SK-N-SH (cell line): ENCODE results near the gene C3orf70. TPM values are rescaled to one million over a fixed set of nuclear protein-coding genes. Genes with fewer than 3 reads are reported as not detected.

Experiments
- CTCF ChIA-PET: fragments of 300-600, 350-600 bp; formaldehyde crosslinking; extraction: SDS; loops from one replicate; lab custom pipeline; 2021; lab: Yijun Ruan, JAX
- POLR2A ChIA-PET: fragments of 350-600 bp; sonication (Branson Sonifier 250); formaldehyde crosslinking; extraction: SDS; loops from one replicate; lab custom pipeline; 2020; ENCODE audit warnings: antibody characterized with exemption, inconsistent platforms; lab: Yijun Ruan, JAX
- DNase-seq: peaks from one replicate; pipeline ENCODE4 v3.0.0; 2012
- H2AFZ ChIP-seq: fragments of 200-600 bp; sonication (generic); 2 replicates; pipeline ENCODE4 v1.8.1; 2016; ENCODE audit warnings: antibody characterized with exemption, mild to moderate bottlenecking, low read depth
- H3F3A ChIP-seq: fragments of 200-600 bp; sonication (generic); replicated peaks from 2 replicates; pipeline ENCODE3; 2016; ENCODE audit warnings: antibody characterized with exemption, mild to moderate bottlenecking; ENCODE audit not compliant: insufficient read depth
- H3K27ac ChIP-seq, 2 experiments: fragments of 200-500 bp in 1 of 2; fragments of 200-600 bp in 1 of 2; sonication (Bioruptor generic) in 1 of 2; sonication (generic), shearing (Covaris generic) in 1 of 2; 2 replicates each; pipeline versions ENCODE4 v1.5.1 to v1.6.1; 2014 to 2016; ENCODE audit warnings: low read depth in 2 of 2, inconsistent platforms in 1 of 2, low read length in 1 of 2, mild to moderate bottlenecking in 1 of 2, mixed read lengths in 1 of 2
- H3K27me3 ChIP-seq: fragments of 200-600 bp; sonication (generic), shearing (Covaris generic); 2 replicates; pipeline ENCODE4 v1.6.1; 2016; ENCODE audit warnings: mixed run types; ENCODE audit not compliant: insufficient read depth
- H3K36me3 ChIP-seq, 2 experiments: fragments of 200-500 bp in 1 of 2; fragments of 200-600 bp in 1 of 2; sonication (Bioruptor generic) in 1 of 2; sonication (generic) in 1 of 2; replicated peaks in 1 of 2; 2 replicates each; pipeline versions ENCODE3 to v1.5.1; 2014 to 2016; ENCODE audit warnings: low read length in 1 of 2, mild to moderate bottlenecking in 1 of 2; ENCODE audit not compliant: insufficient read depth in 2 of 2, control insufficient read depth in 1 of 2
- H3K4me1 ChIP-seq, 2 experiments: fragments of 200-500 bp in 1 of 2; fragments of 200-600 bp in 1 of 2; sonication (Bioruptor generic) in 1 of 2; sonication (generic), shearing (Covaris generic) in 1 of 2; 2 replicates each; pipeline versions ENCODE4 v1.5.1 to v1.6.1; 2014 to 2016; ENCODE audit warnings: low read depth in 1 of 2, low read length in 1 of 2, mixed run types in 1 of 2; ENCODE audit not compliant: insufficient read depth in 2 of 2, control insufficient read depth in 1 of 2
- H3K4me2 ChIP-seq: fragments of 200-600 bp; sonication (generic), shearing (Covaris generic); 2 replicates; pipeline ENCODE4 v1.6.1; 2017; ENCODE audit warnings: mixed run types
- H3K4me3 ChIP-seq, 2 experiments: fragments of 200-500 bp in 1 of 2; fragments of 200-600 bp in 1 of 2; sonication (Bioruptor generic) in 1 of 2; sonication (generic), shearing (Covaris generic) in 1 of 2; 2 replicates each; pipeline versions ENCODE4 v1.5.1 to v1.8.1; 2014 to 2016; ENCODE audit warnings: low read depth in 2 of 2, inconsistent platforms in 1 of 2, low read length in 1 of 2, mild to moderate bottlenecking in 1 of 2, mixed read lengths in 1 of 2, moderate library complexity in 1 of 2
- H3K79me2 ChIP-seq: fragments of 200-600 bp; sonication (generic); 2 replicates; pipeline ENCODE4 v1.8.1; 2017; ENCODE audit warnings: mild to moderate bottlenecking; ENCODE audit not compliant: insufficient read depth
- H3K9ac ChIP-seq: fragments of 200-600 bp; sonication (generic); 2 replicates; pipeline ENCODE4 v1.6.1; 2017; ENCODE audit warnings: mixed run types
- H3K9me2 ChIP-seq: fragments of 200-600 bp; sonication (generic); 2 replicates; pipeline ENCODE4 v1.6.1; 2017; ENCODE audit warnings: mixed run types
- H3K9me3 ChIP-seq: fragments of 200-600 bp; sonication (generic); 2 replicates; pipeline ENCODE4 v1.6.1; 2017; ENCODE audit warnings: mixed run types, mild to moderate bottlenecking, moderate library complexity
- H4K20me1 ChIP-seq: fragments of 200-600 bp; sonication (generic); 2 replicates; pipeline ENCODE4 v1.6.1; 2017; ENCODE audit warnings: mild to moderate bottlenecking, mixed run types; ENCODE audit not compliant: insufficient read depth
- CHD2 ChIP-seq: fragments of 150-350 bp; IDR thresholded peaks from 2 replicates; pipeline ENCODE4 v1.6.1; 2018; ENCODE audit warnings: low read length; ENCODE audit not compliant: partially characterized antibody
- FOSL2 ChIP-seq: IDR thresholded peaks from 2 replicates; pipeline ENCODE4 v1.4.0; 2012; ENCODE audit warnings: low read depth, mild to moderate bottlenecking, moderate library complexity, borderline replicate concordance
- GABPA ChIP-seq: IDR thresholded peaks from 2 replicates; pipeline ENCODE4 v1.4.0; 2012; ENCODE audit warnings: low read depth, mild to moderate bottlenecking
- GATA2 ChIP-seq: sonication (generic); formaldehyde crosslinking; IDR thresholded peaks from 2 replicates; pipeline ENCODE4 v1.5.0; 2020; ENCODE audit warnings: mild to moderate bottlenecking, missing genetic modification reagents
- MEF2A ChIP-seq: IDR thresholded peaks from 2 replicates; pipeline ENCODE4 v1.4.0; 2012; ENCODE audit warnings: low read depth, borderline replicate concordance
- MXI1 ChIP-seq: IDR thresholded peaks from 2 replicates; pipeline ENCODE4 v1.6.1; 2012; ENCODE audit warnings: mild to moderate bottlenecking, low read depth, low read length, improper control_type of control experiment
- NFIC ChIP-seq: IDR thresholded peaks from 2 replicates; pipeline ENCODE4 v1.4.0; 2012; ENCODE audit warnings: borderline replicate concordance
- RCOR1 ChIP-seq: fragments of 150-350 bp; IDR thresholded peaks from 2 replicates; pipeline ENCODE4 v1.6.1; 2017; ENCODE audit warnings: antibody characterized with exemption, low read length
- SIN3A ChIP-seq: IDR thresholded peaks from 2 replicates; pipeline ENCODE4 v1.6.1; 2012; ENCODE audit warnings: low read depth, mild to moderate bottlenecking, low read length, moderate library complexity, borderline replicate concordance
- SMC3 ChIP-seq: IDR thresholded peaks from 2 replicates; pipeline ENCODE4 v1.6.1; 2012; ENCODE audit warnings: low read depth, low read length, improper control_type of control experiment
- TCF12 ChIP-seq: IDR thresholded peaks from 2 replicates; pipeline ENCODE4 v1.4.0; 2012
- WGBS: methylation state at CpG from one replicate; pipeline ENCODE4 v1.1.6; 2017; ENCODE audit warnings: low lambda C conversion rate; 5-methylcytosine and 5-hydroxymethylcytosine counted together
- polyA plus RNA-seq, 3 experiments: library from polyadenylated mRNA; depleted of rRNA; stranded (reverse); fragments of >200 nt; gene quantifications; 2 replicates each; pipeline ENCODE4 v1.2.3, GENCODE V29; 2012
- TF ChIP-seq, protein P1 (sequence below): fragments of 150-350 bp; IDR thresholded peaks from 2 replicates; pipeline ENCODE4 v1.6.1; 2016; ENCODE audit warnings: mild to moderate bottlenecking, low read depth, low read length
- TF ChIP-seq, protein P2 (sequence below): IDR thresholded peaks from 2 replicates; pipeline ENCODE4; 2012
- TF ChIP-seq, protein P3 (sequence below): IDR thresholded peaks from 2 replicates; pipeline ENCODE4 v1.4.0; 2012; ENCODE audit warnings: low read depth, borderline replicate concordance
- TF ChIP-seq, protein P4 (sequence below): IDR thresholded peaks from 2 replicates; pipeline ENCODE4 v1.4.0; 2012; ENCODE audit warnings: low read depth, borderline replicate concordance

Gene C3orf70
- polyA plus RNA-seq, 1 of the 3 experiments (the other 2 are of a cell fraction) = under 0.01 TPM

DNA sequence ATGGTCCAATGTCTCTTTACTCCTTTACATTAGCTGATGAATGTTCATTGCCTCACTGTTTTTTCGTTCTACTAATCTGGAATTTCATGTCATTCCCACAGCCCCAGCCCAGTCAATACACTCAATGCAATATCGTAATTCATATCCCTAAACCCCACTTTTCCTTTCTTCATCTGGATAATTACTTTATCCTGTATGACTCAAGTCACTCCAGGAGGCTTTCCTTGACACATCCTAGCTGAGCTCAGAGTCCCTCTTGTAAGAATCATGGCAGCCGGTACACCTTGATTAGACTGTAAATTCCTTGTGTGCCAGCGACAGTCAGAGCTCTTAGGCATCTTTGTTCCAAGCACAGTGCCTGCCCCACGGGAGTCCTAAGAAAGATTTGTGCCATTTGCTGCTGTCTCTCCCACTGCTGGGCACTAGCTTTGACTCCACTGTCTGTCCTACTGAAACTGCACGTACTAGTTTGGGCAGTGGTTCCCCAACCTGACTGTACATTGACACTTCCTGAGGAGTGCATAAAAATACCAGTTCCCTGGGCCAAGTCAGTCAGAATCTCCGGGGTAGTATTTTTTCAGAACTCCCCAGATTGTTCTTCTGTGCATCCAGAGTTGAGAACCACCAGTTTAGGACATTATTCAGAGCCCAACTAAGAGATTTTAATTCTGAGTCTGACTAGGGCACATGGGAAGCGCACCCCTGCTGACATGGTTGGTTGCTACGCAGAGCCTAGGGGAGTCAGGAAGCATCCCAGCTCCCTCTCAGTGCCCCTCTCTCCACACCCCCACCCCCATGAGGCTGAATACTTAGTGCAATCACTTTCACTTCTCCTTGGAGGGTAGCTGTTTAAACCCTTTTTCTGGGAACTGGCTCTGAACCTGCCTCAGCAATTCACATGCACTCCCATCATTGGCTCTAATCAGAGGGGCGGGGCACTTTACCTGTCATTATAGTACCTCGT, 19.5 kb upstream of the C3orf70 start (continued):
- TF ChIP-seq MXI1 (no peak), NFIC (no peak), RCOR1 (no peak), CHD2 (no peak), SIN3A (no peak)
- TF ChIP-seq, protein P1, sequence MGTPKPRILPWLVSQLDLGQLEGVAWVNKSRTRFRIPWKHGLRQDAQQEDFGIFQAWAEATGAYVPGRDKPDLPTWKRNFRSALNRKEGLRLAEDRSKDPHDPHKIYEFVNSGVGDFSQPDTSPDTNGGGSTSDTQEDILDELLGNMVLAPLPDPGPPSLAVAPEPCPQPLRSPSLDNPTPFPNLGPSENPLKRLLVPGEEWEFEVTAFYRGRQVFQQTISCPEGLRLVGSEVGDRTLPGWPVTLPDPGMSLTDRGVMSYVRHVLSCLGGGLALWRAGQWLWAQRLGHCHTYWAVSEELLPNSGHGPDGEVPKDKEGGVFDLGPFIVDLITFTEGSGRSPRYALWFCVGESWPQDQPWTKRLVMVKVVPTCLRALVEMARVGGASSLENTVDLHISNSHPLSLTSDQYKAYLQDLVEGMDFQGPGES = no peak
- TF ChIP-seq, protein P2, sequence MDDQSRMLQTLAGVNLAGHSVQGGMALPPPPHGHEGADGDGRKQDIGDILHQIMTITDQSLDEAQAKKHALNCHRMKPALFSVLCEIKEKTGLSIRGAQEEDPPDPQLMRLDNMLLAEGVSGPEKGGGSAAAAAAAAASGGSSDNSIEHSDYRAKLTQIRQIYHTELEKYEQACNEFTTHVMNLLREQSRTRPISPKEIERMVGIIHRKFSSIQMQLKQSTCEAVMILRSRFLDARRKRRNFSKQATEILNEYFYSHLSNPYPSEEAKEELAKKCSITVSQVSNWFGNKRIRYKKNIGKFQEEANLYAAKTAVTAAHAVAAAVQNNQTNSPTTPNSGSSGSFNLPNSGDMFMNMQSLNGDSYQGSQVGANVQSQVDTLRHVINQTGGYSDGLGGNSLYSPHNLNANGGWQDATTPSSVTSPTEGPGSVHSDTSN = no peak

DNA sequence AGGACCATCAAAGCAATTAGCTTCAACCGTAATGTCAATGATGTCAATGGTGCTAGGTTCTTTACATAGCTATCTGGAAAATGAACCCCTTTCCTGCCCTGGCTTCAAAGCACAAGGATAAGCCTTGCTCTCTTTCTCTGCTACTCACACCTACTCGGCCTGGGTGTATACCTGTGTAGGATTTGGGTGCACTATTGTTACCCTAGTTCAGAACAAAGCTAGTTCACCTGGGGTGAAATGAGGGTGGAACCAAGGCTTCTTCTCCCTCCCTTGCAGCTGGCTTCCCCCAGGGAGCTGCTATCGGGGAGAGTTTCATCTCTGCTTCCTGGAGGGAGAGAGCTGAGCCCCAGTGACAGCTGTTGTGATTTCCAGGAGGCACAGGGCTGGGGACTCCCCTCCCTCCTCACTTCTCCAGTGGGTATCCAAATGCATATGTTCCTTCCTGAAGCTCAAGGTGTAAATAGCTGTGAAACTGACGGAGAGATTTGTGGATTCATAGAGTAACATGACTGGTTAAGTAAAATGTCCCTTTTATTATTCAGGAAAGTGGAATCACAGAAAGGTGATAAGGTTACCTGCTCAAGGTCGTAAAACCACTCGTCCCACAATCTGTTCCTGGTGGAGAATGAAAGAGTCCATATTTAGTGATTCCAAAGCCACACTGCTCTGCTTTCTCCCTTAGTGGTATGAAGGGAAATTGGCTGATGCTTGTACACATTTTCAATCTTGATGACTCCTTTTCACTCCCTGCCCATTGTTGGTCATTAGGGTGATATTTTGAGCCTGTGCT, 11.8 kb upstream of the C3orf70 start:
- WGBS = 64% methylated on average over 6 of the region's 6 CpGs
- CTCF ChIA-PET = interaction anchor here (0.8 to 2.4 kb wide), 4 partner anchors 8 to 95 kb away, joined by 3 to 6 read pairs (median 4); no protein-coding TSS in a partner anchor
- no peaks in the 10 kb centered on the region for H3F3A ChIP-seq
- POLR2A ChIA-PET = no interaction called here
- H3K4me3 ChIP-seq = no peak overlapping the region
- no peaks in the 10 kb centered on the region for H3K4me1 ChIP-seq
- H3K27me3 ChIP-seq = no peaks in the 10 kb centered on the region; the same call in 1 of the 2 replicates
- DNase-seq = no peak
- H3K9me3 ChIP-seq = no peaks in the 10 kb centered on the region
- H3K4me2 ChIP-seq = no peak overlapping the region
- no peaks in the 10 kb centered on the region for H3K36me3 ChIP-seq
- no peak overlapping the region for H2AFZ ChIP-seq
- H4K20me1 ChIP-seq = no peaks in the 10 kb centered on the region
- TF ChIP-seq, protein P3, sequence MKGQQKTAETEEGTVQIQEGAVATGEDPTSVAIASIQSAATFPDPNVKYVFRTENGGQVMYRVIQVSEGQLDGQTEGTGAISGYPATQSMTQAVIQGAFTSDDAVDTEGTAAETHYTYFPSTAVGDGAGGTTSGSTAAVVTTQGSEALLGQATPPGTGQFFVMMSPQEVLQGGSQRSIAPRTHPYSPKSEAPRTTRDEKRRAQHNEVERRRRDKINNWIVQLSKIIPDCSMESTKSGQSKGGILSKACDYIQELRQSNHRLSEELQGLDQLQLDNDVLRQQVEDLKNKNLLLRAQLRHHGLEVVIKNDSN = no peak
- TF ChIP-seq CHD2 (no peak), SMC3 (no peak), GABPA (no peak), TCF12 (no peak), NFIC (no peak), FOSL2 (no peak), MEF2A (no peak), GATA2 (CRISPR knock-in tag) (no peak)
- TF ChIP-seq, protein P1 = no peak
- TF ChIP-seq, protein P2 = no peak
- TF ChIP-seq, protein P4, sequence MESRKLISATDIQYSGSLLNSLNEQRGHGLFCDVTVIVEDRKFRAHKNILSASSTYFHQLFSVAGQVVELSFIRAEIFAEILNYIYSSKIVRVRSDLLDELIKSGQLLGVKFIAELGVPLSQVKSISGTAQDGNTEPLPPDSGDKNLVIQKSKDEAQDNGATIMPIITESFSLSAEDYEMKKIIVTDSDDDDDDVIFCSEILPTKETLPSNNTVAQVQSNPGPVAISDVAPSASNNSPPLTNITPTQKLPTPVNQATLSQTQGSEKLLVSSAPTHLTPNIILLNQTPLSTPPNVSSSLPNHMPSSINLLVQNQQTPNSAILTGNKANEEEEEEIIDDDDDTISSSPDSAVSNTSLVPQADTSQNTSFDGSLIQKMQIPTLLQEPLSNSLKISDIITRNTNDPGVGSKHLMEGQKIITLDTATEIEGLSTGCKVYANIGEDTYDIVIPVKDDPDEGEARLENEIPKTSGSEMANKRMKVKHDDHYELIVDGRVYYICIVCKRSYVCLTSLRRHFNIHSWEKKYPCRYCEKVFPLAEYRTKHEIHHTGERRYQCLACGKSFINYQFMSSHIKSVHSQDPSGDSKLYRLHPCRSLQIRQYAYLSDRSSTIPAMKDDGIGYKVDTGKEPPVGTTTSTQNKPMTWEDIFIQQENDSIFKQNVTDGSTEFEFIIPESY = no peak
- TF ChIP-seq, all 33 proteins: peak for 0
- Histone ChIP-seq H3K27ac (no peak overlapping the region), H3K9me2 (no peaks in the 10 kb centered on the region), H3K79me2 (no peaks in the 10 kb centered on the region), H3K9ac (no peak overlapping the region)
